AG09319 (cell line): Measurements from ENCODE around the gene LRP1-AS.
"Not testable (repeated sequence)": the region's sequence is repeated elsewhere in the genome, so short reads cannot be mapped to it uniquely, and the experiment has no call there.

Experiments
- DNase-seq: peaks from one replicate; pipeline ENCODE4 v3.0.0-alpha.2; 2010; ENCODE audit warnings: low read depth; ENCODE audit errors: extremely low read depth
- TF ChIP-seq, protein P1 (sequence below): IDR thresholded peaks from 2 replicates; pipeline ENCODE4 v1.5.1; 2011; ENCODE audit warnings: low read depth, mild to moderate bottlenecking, inconsistent platforms, low read length, moderate library complexity

LRP1-AS gene

DNA sequence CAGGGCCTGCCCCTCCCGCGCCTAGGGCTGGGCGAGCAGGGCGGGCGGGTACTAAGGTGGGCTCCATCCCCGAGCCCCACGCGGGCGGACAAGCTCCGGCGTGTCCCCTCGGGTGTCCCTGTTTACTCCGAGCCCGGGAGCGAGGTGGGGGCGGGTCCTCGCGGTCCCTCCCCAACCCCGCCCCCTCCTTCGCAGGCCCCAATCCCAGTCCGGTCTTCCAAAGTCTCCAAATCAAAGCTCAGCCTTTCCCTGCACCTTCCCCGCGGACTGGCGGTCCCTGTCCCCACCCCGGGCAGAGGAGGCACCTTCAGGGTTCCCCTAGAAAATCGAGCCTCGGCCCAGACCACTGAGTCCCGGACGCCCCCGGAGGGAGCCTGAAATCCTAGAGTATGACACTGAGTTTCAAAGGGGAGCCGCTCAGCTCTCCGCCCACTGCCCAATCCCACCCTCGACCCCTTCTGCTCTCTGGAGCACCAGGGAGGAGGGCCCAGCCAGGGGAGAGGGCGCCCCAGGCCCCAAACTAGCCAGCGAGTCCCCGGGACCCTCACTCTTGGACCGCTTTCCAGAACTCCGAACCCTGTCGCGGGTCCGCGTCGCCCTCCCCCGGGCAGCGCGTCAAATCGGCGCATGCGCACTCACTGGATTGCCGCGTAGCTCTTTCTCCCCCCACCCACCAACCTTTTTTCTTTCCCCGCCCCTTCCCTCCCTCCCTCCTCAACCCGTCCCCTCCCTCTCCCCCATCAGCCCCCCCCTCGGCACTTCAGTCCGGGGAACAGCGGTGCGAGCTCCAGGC, 19.5 kb downstream of the LRP1-AS start, which contains the start of gene LRP1:
TSS of gene LRP1 (plus strand) at position 758 of the 793 bp plus-strand sequence. CDS start 482 bp downstream, outside the sequence.
- TF ChIP-seq, protein P1, sequence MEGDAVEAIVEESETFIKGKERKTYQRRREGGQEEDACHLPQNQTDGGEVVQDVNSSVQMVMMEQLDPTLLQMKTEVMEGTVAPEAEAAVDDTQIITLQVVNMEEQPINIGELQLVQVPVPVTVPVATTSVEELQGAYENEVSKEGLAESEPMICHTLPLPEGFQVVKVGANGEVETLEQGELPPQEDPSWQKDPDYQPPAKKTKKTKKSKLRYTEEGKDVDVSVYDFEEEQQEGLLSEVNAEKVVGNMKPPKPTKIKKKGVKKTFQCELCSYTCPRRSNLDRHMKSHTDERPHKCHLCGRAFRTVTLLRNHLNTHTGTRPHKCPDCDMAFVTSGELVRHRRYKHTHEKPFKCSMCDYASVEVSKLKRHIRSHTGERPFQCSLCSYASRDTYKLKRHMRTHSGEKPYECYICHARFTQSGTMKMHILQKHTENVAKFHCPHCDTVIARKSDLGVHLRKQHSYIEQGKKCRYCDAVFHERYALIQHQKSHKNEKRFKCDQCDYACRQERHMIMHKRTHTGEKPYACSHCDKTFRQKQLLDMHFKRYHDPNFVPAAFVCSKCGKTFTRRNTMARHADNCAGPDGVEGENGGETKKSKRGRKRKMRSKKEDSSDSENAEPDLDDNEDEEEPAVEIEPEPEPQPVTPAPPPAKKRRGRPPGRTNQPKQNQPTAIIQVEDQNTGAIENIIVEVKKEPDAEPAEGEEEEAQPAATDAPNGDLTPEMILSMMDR = no peak
- DNase-seq = peak; percentile 93

DNA sequence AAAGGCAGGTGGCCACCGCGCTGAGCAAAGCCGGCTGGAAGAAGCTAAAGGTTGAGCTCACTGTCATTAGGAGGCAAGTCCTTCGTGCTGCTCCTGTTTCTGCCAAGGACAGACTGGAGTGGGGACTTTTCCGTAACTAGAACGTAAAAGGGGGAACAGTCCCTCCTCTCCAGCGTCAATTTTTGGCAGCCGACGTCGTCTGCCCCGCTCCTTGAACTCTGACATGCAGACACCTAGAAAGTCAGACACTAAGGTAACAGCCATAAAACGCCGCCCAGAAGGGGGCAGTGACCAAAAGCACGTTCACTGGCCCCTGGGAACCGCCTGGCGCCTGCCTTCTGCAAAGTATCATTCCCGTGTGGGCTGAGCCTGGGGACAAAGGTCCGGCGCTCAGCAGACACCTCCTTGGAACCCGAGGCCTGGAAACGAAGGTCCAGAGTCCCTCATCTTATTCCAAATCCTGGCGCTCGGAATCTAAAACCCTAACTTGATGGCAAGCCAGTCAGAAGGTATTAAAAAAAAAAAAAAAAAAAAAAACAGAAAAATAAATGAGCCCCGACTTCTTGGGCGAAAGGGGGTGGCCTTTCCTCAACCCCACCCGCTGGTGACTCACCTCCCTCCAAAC, 20.2 kb downstream of the LRP1-AS start:
- TF ChIP-seq, protein P1 = peak; percentile 28
- no peak for DNase-seq

GRCh38 chr12:57126561-57126960, 20.9 kb downstream of the LRP1-AS start:
- no peak for DNase-seq
- TF ChIP-seq, protein P1 = no peak

- DNase-seq = no peak
- TF ChIP-seq, protein P1 = no peak
These were observed 21.4 kb downstream of the LRP1-AS start for GRCh38 chr12:57126061-57126460.

GRCh38 chr12:57124261-57124877, 23.1 kb downstream of the LRP1-AS start:
- DNase-seq = no peak
- TF ChIP-seq, protein P1 = peak; percentile 91

DNA sequence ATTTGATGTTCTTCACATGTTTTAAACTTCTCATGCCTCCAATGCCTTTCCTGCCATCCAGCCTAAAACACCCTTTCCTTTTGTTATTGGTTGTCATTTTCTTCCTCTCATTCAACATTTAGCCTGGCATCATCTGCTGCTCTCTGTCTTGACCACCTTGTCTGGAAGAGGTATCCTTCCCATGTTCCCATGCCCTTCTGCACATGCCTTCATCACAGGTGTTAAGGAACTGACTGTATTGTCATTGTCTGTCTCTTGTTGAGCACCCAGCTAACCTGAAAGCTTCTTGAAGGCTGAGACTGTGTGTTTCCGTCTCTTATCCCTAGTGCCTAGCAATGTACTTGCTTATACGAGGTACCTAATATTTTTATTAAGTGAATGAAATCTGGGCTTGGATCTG, 23.6 kb downstream of the LRP1-AS start:
- TF ChIP-seq, protein P1 = no peak
- DNase-seq = no peak

GRCh38 chr12:57120718-57121117, 26.7 kb downstream of the LRP1-AS start:
- DNase-seq = not testable (repeated sequence)
